ENCODE data around the gene VCP.

- no peak for TF ChIP-seq PHF8 (IDR thresholded peaks at IDR 0.05; ENCODE audit: borderline replicate concordance, low read length)
- TF ChIP-seq FOXK2 (conservative IDR thresholded peaks at IDR 0.05 in 1 of 2, IDR thresholded peaks at IDR 0.05 in 1 of 2; ENCODE audit: low read depth in 2 of 2), result no peak
- TF ChIP-seq E2F8 (IDR thresholded peaks at IDR 0.05; ENCODE audit: low read depth, partially characterized antibody), result no peak
- TF ChIP-seq GABPA (tag; conservative IDR thresholded peaks at IDR 0.05; ENCODE audit: low read depth), result no peak
- TF ChIP-seq ZMIZ1 (IDR thresholded peaks at IDR 0.05; ENCODE audit: low read depth in 2 of 2, low read length in 2 of 2), result no peak
Observed at GRCh38 chr9:35059438-35059837, 13.0 kb downstream of the VCP start.

Data from K562 (cell line).